ENCODE results near the gene GPD1L.

GRCh38 chr3:32200992-32201758, 94.8 kb downstream of the GPD1L start:
- TF ChIP-seq POLR2A (IDR thresholded peaks at IDR 0.05; ENCODE audit: low read length) (no peak), GATA1 (IDR thresholded peaks at IDR 0.05; ENCODE audit: low read depth, low read length) (no peak)
